CD4-positive, alpha-beta T cell (primary cell): Measurements from ENCODE around the gene TCP11. TPM values are rescaled to one million over a fixed set of nuclear protein-coding genes. Genes with fewer than 3 reads are reported as not detected.

ENCODE experiments used
- ATAC-seq: fragments of 200-7000 bp; cut with Tn5 transposase; one replicate; pipeline ENCODE4 v1.10.0; 2022; ENCODE audit warnings: mild to moderate bottlenecking; ENCODE audit not compliant: poor library complexity
- CTCF ChIA-PET: fragments of 350-600 bp; sonication (Branson Sonifier 250); formaldehyde crosslinking; loops from one replicate; lab custom pipeline; 2021; ENCODE audit warnings: antibody characterized with exemption, inconsistent platforms; lab: Charles Lee
- POLR2A ChIA-PET: fragments of 350-600 bp; sonication (Branson Sonifier 250); formaldehyde crosslinking; loops from one replicate; lab custom pipeline; 2021; ENCODE audit warnings: antibody characterized with exemption, inconsistent platforms; lab: Charles Lee
- DNase-seq, 14 experiments: peaks; one replicate each; pipeline ENCODE4 v3.0.0-alpha.2; 2013 to 2020; ENCODE audit warnings: mixed read lengths in 2 of 14
- H3K27ac ChIP-seq, 2 donors: one replicate each; pipeline versions ENCODE4 v1.5.1 to v1.7.0; 2013; ENCODE audit warnings: low read length in 2 of 2, low read depth in 1 of 2, mild to moderate bottlenecking in 1 of 2
- H3K27me3 ChIP-seq, 2 experiments: 1 replicate in 1 of 2; 2 replicates in 1 of 2; pipeline versions ENCODE4 v1.6.1 to v1.7.0; 2013; ENCODE audit warnings: low read length in 2 of 2, control low read depth in 1 of 2, mild to moderate bottlenecking in 1 of 2, moderate library complexity in 1 of 2; ENCODE audit not compliant: insufficient read depth in 2 of 2, control insufficient read depth in 1 of 2
- H3K36me3 ChIP-seq: one replicate; pipeline ENCODE4 v1.6.1; 2013; ENCODE audit warnings: low read length, control low read depth; ENCODE audit not compliant: insufficient read depth
- H3K4me1 ChIP-seq: one replicate; pipeline ENCODE4 v1.6.1; 2013; ENCODE audit warnings: low read length, control low read depth; ENCODE audit not compliant: insufficient read depth
- H3K4me3 ChIP-seq: one replicate; pipeline ENCODE4 v1.5.1; 2013; ENCODE audit warnings: mild to moderate bottlenecking, low read length, moderate library complexity
- H3K9me3 ChIP-seq, 2 experiments: 1 replicate in 1 of 2; 2 replicates in 1 of 2; pipeline versions ENCODE4 v1.6.1 to v1.7.0; 2013; ENCODE audit warnings: low read length in 2 of 2, mild to moderate bottlenecking in 2 of 2, control low read depth in 1 of 2, moderate library complexity in 1 of 2; ENCODE audit not compliant: control insufficient read depth in 1 of 2, insufficient read depth in 1 of 2
- H3K27ac Mint-ChIP-seq: one replicate; pipeline ENCODE4 v1.8.0; 2020; ENCODE audit warnings: mixed read lengths
- H3K27me3 Mint-ChIP-seq: one replicate; pipeline ENCODE4 v1.8.0; 2021; ENCODE audit warnings: mixed read lengths
- H3K36me3 Mint-ChIP-seq: one replicate; pipeline ENCODE4 v1.8.0; 2021; ENCODE audit warnings: low read depth, mixed read lengths
- H3K4me1 Mint-ChIP-seq: one replicate; pipeline ENCODE4 v1.8.0; 2021; ENCODE audit warnings: low read depth, mixed read lengths
- H3K4me3 Mint-ChIP-seq: one replicate; pipeline ENCODE4 v1.8.0; 2020; ENCODE audit warnings: mild to moderate bottlenecking, mixed read lengths
- H3K9me3 Mint-ChIP-seq: one replicate; pipeline ENCODE4 v1.8.0; 2020; ENCODE audit warnings: mixed read lengths
- CTCF ChIP-seq: fragments of 200-600 bp; IDR thresholded peaks from one replicate; pipeline ENCODE4 v1.8.0; 2022; ENCODE audit warnings: antibody characterized with exemption, mild to moderate bottlenecking
- intact Hi-C, 2 experiments: fragments of 100-400 bp; cut with DNase I in 1 of 2; cut with micrococcal nuclease in 1 of 2; formaldehyde crosslinking; loops; one replicate each; pipeline versions ENCODE4 v1.15.1 to v1.9.0; 2023 to 2025; cut with DNase I, micrococcal nuclease
- total RNA-seq, 174 experiments: library from RNA in 2 of 174; stranded (reverse) in 2 of 174; gene quantifications; one replicate each; pipeline ENCODE4 v1.2.3 and lab custom pipeline; 2021 to 2026

The TCP11 gene
- total RNA-seq, 2 experiments from 2014 or later = not detected

DNA sequence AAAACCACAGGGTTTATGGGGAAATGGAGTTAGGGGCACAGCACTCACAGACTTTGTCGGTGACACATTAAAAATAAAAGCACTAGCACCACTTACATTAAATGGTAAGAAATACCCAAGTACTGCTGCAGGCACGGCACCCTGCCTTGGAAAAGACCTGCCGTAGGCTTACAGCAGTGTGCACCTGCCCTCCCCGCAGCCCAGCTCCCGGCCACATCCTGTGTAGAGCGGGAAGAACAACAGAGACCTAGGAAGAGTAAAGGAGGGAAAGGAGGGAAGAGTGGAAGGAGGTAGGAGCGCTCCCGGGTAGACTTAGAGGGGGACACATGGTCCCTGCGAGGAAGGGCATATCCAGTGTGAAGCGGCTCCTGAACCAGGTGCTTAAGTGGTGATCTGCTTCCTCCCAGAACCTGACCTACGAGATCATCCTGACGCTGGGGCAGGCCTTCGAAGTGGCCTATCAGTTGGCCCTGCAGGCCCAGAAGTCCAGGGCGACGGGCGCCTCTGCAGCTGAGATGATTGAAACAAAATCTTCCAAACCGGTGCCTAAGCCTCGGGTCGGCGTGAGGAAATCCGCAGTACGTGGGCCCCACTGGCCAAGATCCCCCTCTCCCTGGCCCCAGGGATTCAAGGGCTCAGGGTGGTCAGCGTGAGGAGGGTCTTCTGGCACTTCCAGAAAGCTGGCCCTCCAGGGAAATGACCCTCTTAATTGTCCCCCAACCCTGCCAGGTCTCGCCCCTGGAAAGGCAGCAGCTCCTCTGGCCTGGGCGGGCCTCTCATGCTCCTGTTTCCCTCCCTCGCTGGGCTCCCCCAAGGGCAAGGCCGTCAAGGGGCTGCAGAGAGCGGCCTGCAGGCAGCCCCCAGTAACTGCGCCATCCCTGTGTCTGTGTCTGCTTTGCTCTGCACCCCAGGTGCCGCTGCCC lies 55.5 kb downstream of the TCP11 start:
- H3K36me3 Mint-ChIP-seq = peaks cover 66% of the 10 kb centered on the region

GRCh38 chr6:35084511-35085203 lies 56.5 kb downstream of the TCP11 start:
- CTCF ChIA-PET = no interaction called here
- intact Hi-C loops = no loop called here
- no peak for TF ChIP-seq CTCF
- DNase-seq (no peak), ATAC-seq (no peak)
- H3K27ac Mint-ChIP-seq = no peak overlapping the region
- Histone ChIP-seq H3K4me1 (no peaks in the 10 kb centered on the region), H3K27me3 (no peaks in the 10 kb centered on the region), H3K27ac (no peak overlapping the region), H3K9me3 (no peaks in the 10 kb centered on the region), H3K4me3 (no peak overlapping the region), H3K36me3 (peaks cover 56% of the 10 kb centered on the region)
- H3K27me3 Mint-ChIP-seq = no peaks in the 10 kb centered on the region
- no peaks in the 10 kb centered on the region for H3K4me1 Mint-ChIP-seq
- POLR2A ChIA-PET = no interaction called here
- H3K4me3 Mint-ChIP-seq = no peak overlapping the region
- H3K36me3 Mint-ChIP-seq = peaks cover 76% of the 10 kb centered on the region
- H3K9me3 Mint-ChIP-seq = no peaks in the 10 kb centered on the region

More for the DNA sequence above, 55.5 kb downstream of the TCP11 start:
- ATAC-seq (no peak), DNase-seq (peak in 1 of 14 experiments; percentile 5)
- H3K4me3 Mint-ChIP-seq = no peak overlapping the region
- no peaks in the 10 kb centered on the region for H3K27me3 Mint-ChIP-seq
- H3K9me3 Mint-ChIP-seq = no peaks in the 10 kb centered on the region
- H3K27ac ChIP-seq = no peak overlapping the region
- H3K27me3 ChIP-seq = no peaks in the 10 kb centered on the region
- no peaks in the 10 kb centered on the region for H3K4me1 ChIP-seq
- H3K27ac Mint-ChIP-seq = no peak overlapping the region
- no peak overlapping the region for H3K4me3 ChIP-seq
- POLR2A ChIA-PET = no interaction called here
- CTCF ChIA-PET = no interaction called here
- no peaks in the 10 kb centered on the region for H3K4me1 Mint-ChIP-seq
- intact Hi-C loops = no loop called here
- TF ChIP-seq CTCF = no peak
- H3K9me3 ChIP-seq = no peaks in the 10 kb centered on the region
- peaks cover 49% of the 10 kb centered on the region for H3K36me3 ChIP-seq

DNA sequence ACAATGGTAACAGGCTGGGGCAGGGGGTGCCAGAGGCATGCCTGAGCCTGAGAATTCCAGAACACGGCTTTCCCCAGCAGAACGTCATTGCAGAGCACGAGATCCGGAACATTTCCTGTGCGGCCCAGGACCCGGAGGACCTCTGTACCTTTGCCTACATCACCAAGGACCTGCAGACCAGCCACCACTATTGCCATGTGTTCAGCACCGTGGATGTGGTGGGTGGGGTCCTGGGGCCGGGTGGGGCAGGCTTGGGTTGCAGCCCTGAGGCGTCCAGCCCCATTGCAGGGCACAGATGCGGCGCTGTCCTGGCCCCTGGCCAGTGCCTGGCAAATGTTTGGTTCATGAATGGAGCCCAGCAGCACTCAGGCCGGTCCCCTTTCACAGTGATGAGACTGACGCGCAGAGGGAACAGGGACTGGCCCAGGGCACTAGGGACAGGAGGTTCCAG lies 57.1 kb downstream of the TCP11 start:
- peaks cover 62% of the 10 kb centered on the region for H3K36me3 ChIP-seq
- no peak for ATAC-seq
- Mint-ChIP-seq H3K4me1 (no peaks in the 10 kb centered on the region), H3K4me3 (no peak overlapping the region), H3K27me3 (no peaks in the 10 kb centered on the region), H3K36me3 (peaks cover 82% of the 10 kb centered on the region), H3K27ac (no peak overlapping the region), H3K9me3 (no peaks in the 10 kb centered on the region)
- H3K4me1 ChIP-seq = no peaks in the 10 kb centered on the region
- peak in 1 of 14 experiments; percentile 4 for DNase-seq
- no peaks in the 10 kb centered on the region for H3K9me3 ChIP-seq
- H3K27ac ChIP-seq = no peak overlapping the region
- CTCF ChIA-PET = no interaction called here
- intact Hi-C loops = no loop called here
- POLR2A ChIA-PET = no interaction called here
- no peak for TF ChIP-seq CTCF
- H3K27me3 ChIP-seq = no peaks in the 10 kb centered on the region
- no peak overlapping the region for H3K4me3 ChIP-seq
